IPS-NIHi7 (cell line): ENCODE results near the gene NLRC5.
"Not testable (repeated sequence)": the region's sequence is repeated elsewhere in the genome, so short reads cannot be mapped to it uniquely, and the experiment has no call there.

Experiments
- DNase-seq: peaks from one replicate; pipeline ENCODE4 v3.0.0; 2012; ENCODE audit warnings: mixed read lengths; ENCODE audit errors: extremely low spot score

The NLRC5 gene

GRCh38 chr16:57071081-57071732 lies 81.8 kb downstream of the NLRC5 start:
- not testable (repeated sequence) for DNase-seq

- DNase-seq, result no peak
These were observed 82.7 kb downstream of the NLRC5 start for GRCh38 chr16:57071831-57072582.

GRCh38 chr16:57072616-57073275 lies 83.4 kb downstream of the NLRC5 start:
- DNase-seq, result no peak

- no peak for DNase-seq
These were observed 88.4 kb downstream of the NLRC5 start for GRCh38 chr16:57077714-57078113.

GRCh38 chr16:57081744-57082143 lies 92.4 kb downstream of the NLRC5 start:
- no peak for DNase-seq

GRCh38 chr16:57082664-57083063 lies 93.3 kb downstream of the NLRC5 start:
- DNase-seq, result no peak

GRCh38 chr16:57083485-57084126 lies 94.2 kb downstream of the NLRC5 start:
- no peak for DNase-seq

GRCh38 chr16:57084257-57084770 lies 95.0 kb downstream of the NLRC5 start:
- DNase-seq, result peak; percentile 92

- no peak for DNase-seq
These were observed 95.6 kb downstream of the NLRC5 start for GRCh38 chr16:57084996-57085395.

- DNase-seq, result no peak
These were observed 97.6 kb downstream of the NLRC5 start for GRCh38 chr16:57087003-57087402.

GRCh38 chr16:57089406-57089805 lies 100.0 kb downstream of the NLRC5 start:
- DNase-seq, result no peak

GRCh38 chr16:57091200-57091974 lies 102.0 kb downstream of the NLRC5 start:
- peak; percentile 74 for DNase-seq

- peak; percentile 66 for DNase-seq
These were observed 102.8 kb downstream of the NLRC5 start, which contains the start of gene CPNE2 for GRCh38 chr16:57091975-57092785. Gene CPNE2 (plus strand): TSS chr16:57092583. CDS start chr16:57110743, 18,160 bp downstream.

- peak; percentile 82 for DNase-seq
These were observed 103.5 kb downstream of the NLRC5 start for GRCh38 chr16:57092786-57093411.

- DNase-seq, result no peak
These were observed 104.6 kb downstream of the NLRC5 start for GRCh38 chr16:57093666-57094564.

GRCh38 chr16:57094911-57095310 lies 105.6 kb downstream of the NLRC5 start:
- no peak for DNase-seq

- no peak for DNase-seq
These were observed 106.8 kb downstream of the NLRC5 start for GRCh38 chr16:57096192-57096591.

- DNase-seq, result no peak
These were observed 107.4 kb downstream of the NLRC5 start for GRCh38 chr16:57096793-57097192.
